T47D (cell line): Measurements from ENCODE around the gene ADAMTS14.

Experiments
- DNase-seq, 2 experiments: peaks; one replicate each; pipeline versions ENCODE4 v3.0.0 to v3.0.0-alpha.2; 2011 to 2012; ENCODE audit warnings: low read depth in 1 of 2, low spot score in 1 of 2
- JUND ChIP-seq: IDR thresholded peaks from 2 replicates; pipeline ENCODE4 v1.6.1; 2012; ENCODE audit warnings: low read depth
- in situ Hi-C: cut with HindIII; loops from 2 replicates; pipeline ENCODE4 v1.10.0; 2016; ENCODE audit warnings: low sequenced_read_pairs, low pct_unique_long_range_greater_than_20kb

ADAMTS14 gene

DNA sequence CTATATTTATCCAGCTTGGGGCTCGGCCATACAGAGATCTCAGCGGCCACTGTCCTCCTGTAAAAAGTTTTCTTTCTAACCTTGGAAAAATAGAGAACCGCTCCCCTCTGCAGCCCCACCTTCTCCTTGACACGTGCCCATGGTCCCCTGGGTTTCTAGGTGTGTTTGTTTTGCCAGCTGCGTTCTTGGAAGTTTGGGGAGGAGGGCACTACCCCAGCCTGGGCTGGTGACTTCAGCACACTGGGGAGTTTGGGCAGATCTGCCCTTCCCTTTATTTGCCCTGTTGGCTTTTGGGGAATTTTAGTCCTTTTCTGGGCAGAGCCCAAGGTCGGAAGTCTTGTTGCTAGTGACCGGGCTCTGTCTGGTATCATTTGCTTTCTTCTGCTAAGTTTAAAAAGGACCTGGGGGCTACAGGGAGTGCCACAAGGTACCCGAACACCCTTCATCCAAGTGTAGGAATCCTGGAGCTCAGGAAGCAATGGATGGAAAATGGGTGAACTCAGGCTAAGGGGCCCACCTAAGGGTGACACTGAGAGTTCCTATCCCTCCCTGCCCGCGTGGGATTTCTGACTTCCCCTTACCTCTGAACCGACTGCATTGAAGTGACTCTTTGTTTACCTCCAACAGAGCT, 1.7 kb downstream of the ADAMTS14 start:
- TF ChIP-seq JUND = no peak
- DNase-seq = no peak
- in situ Hi-C loops = no loop called here

DNA sequence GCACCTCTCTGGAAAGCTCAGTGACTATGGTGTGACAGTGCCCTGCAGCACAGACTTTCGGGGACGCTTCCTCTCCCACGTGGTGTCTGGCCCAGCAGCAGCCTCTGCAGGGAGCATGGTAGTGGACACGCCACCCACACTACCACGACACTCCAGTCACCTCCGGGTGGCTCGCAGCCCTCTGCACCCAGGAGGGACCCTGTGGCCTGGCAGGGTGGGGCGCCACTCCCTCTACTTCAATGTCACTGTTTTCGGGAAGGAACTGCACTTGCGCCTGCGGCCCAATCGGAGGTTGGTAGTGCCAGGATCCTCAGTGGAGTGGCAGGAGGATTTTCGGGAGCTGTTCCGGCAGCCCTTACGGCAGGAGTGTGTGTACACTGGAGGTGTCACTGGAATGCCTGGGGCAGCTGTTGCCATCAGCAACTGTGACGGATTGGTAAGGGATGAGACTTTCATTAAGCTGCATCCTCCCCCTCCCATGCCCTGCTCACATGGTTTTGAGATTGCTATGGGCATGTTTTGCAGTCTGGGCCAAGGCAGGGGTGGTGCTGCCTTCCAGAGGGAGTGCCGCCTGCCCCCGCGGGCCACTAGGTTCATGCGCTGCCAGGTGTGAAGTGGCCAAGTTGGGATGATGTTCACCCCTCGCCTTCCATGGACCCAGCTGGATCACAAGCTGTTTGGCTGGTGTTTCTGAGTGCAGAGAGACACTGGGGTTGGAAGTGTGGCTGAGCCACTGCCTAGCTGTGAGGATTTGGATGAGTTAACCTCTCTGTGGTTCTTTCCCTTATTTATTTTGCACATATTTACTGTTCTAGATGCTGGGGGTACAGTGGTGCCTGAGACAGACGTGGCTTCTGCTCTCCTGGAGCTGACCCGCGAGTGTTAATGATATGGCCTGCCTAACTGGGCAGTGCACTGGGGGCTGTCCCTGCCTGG, 2.5 kb downstream of the ADAMTS14 start:
- TF ChIP-seq JUND = no peak
- no peak for DNase-seq
- in situ Hi-C loops = no loop called here

- no peak for TF ChIP-seq JUND
- in situ Hi-C loops = no loop called here
- DNase-seq = no peak
Observed at GRCh38 chr10:70675496-70676161, 3.3 kb downstream of the ADAMTS14 start.

DNA sequence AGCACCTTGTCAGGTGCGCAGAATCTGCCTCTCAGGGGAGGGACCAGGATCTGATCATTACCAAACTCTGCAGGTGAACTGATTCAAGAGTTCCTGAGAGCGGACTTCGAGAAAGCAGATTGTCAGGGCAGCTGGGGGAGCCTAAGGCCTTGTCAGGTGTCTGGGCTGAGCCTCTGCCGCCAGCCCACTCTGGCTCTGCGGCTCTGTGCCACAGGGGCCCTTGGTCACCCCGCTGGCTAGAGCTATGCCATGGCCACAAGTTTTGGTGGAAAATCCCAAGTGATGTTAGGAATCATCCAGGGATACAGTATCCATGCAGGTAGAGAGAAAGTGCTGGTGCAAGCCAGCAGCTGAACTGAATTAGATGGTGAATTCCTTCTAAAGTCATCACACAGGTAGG, 4.2 kb downstream of the ADAMTS14 start:
- DNase-seq = no peak
- in situ Hi-C loops = no loop called here
- TF ChIP-seq JUND = no peak

- TF ChIP-seq JUND = no peak
- in situ Hi-C loops = no loop called here
- no peak for DNase-seq
Observed at GRCh38 chr10:70677016-70677415, 4.7 kb downstream of the ADAMTS14 start.

- DNase-seq = no peak
- no peak for TF ChIP-seq JUND
- in situ Hi-C loops = no loop called here
Observed at GRCh38 chr10:70677620-70678249, 5.4 kb downstream of the ADAMTS14 start.

GRCh38 chr10:70678250-70678635, 5.9 kb downstream of the ADAMTS14 start:
- in situ Hi-C loops = no loop called here
- no peak for TF ChIP-seq JUND
- DNase-seq = no peak

DNA sequence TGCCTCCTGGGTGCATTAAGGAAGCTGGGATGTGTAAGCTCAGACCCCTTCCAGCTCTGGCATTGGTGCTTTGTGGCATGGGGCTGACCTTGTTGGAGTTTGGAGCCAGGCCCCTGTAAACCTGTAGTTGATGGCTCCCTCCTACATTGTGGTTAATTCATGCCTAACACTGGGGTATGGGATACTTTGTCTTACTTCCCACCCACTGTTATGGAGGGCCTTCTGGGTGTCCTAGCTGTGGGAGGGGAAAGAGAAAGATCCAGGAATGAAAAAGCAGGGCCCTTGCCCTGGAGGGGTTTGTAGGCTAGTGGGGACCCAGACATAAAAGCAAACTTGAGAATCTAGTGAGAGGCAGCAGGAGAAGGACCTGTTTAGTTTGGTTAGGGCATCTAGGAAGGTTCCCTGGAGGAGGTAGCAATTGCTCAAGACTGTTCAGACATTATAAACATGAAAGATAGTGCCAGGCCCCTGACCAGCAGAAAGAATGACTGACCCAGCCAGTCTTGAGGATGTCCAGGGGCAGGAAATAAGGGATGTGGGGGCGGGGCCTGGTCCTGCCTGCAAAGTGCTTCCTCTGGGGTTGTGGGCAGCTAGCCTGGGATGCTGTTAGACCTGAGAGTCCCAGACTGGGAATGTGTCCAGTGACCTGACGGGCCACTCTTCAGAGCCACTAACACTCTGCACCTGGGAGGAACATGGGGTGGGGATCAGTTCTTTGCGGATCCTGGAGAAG, 6.6 kb downstream of the ADAMTS14 start:
- TF ChIP-seq JUND = no peak
- DNase-seq = no peak
- in situ Hi-C loops = no loop called here

GRCh38 chr10:70679498-70679897, 7.2 kb downstream of the ADAMTS14 start:
- DNase-seq = no peak
- in situ Hi-C loops = no loop called here
- TF ChIP-seq JUND = no peak

DNA sequence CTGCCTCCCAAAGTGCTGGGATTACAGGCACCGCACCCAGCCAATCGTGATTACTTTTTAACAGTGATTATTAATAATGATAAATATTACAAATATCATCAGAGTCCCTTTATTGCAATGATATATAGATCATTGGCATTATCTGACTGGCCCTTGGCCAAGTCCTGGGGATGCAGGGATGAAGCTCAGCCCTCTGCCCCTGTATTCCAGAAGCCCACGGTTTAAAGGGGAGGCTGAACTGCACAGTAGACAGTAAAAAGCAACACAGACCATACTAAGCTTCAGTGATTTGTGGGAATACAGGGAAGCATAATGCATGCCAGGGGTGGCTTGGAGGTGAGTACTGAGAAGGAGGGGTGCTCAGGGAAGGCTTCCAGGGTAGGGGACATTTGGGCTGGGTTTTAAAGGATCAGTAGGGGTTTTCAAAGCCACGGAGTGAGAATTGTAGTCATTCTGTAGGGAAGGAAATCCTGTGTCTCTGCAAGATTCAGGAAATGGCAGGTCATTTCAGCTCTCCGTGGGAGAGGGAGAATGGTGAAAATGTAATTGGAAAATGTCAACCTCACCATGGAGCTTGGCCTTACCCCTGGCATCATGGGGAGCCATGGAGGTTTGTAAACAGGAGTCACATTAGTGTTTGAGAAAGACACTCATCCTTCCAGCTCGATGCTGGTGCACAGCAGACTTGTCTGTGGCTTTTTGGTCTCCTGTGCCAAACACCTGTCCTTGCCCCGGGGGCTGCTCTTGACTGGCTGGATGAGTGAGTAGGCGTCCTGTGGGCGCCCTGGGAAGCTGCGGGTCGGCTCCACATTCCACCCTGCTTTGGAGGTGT, 8.8 kb downstream of the ADAMTS14 start:
- in situ Hi-C loops = no loop called here
- no peak for TF ChIP-seq JUND

GRCh38 chr10:70681731-70682005, 9.4 kb downstream of the ADAMTS14 start:
- in situ Hi-C loops = no loop called here
- DNase-seq = no peak

More for the DNA sequence above, 8.8 kb downstream of the ADAMTS14 start:
- peak in 1 of 2 experiments; percentile 24 for DNase-seq

More at GRCh38 chr10:70681731-70682005, 9.4 kb downstream of the ADAMTS14 start:
- TF ChIP-seq JUND = no peak
